Measurements from ENCODE around the gene ERGIC1.

Gene ERGIC1

GRCh38 chr5:172815631-172816030 lies 18.4 kb upstream of the ERGIC1 start:
- Histone ChIP-seq H3K27ac (ENCODE audit: low read depth, low read length) (no peak overlapping the region), H4K20me1 (ENCODE audit: control insufficient read depth, insufficient read depth, low read depth, low read length) (no peaks in the 10 kb centered on the region), H3K79me2 (ENCODE audit: control insufficient read depth, low read length) (no peaks in the 10 kb centered on the region), H3K4me1 (ENCODE audit: control insufficient read depth, low read length) (no peaks in the 10 kb centered on the region), H3K27me3 (ENCODE audit: control insufficient read depth, low read length) (peaks cover 7% of the 10 kb centered on the region; the same call in 1 of the 2 replicates), H3K4me2 (ENCODE audit: low read length) (no peak overlapping the region), H3K9me2 (replicated peaks; ENCODE audit: control insufficient read depth, low read length) (no peaks in the 10 kb centered on the region), H3K36me3 (ENCODE audit: control insufficient read depth, low read length) (no peaks in the 10 kb centered on the region), H3K4me3 (ENCODE audit: low read length) (no peak overlapping the region), H3K9me3 (ENCODE audit: control insufficient read depth, insufficient read depth, low read length) (no peaks in the 10 kb centered on the region), H3F3A (ENCODE audit: control insufficient read depth, insufficient read depth) (no peaks in the 10 kb centered on the region)
- TF ChIP-seq EZH2phosphoT487 (IDR thresholded peaks at IDR 0.05; ENCODE audit: borderline replicate concordance, low read length), result no peak
- TF ChIP-seq, protein P1, sequence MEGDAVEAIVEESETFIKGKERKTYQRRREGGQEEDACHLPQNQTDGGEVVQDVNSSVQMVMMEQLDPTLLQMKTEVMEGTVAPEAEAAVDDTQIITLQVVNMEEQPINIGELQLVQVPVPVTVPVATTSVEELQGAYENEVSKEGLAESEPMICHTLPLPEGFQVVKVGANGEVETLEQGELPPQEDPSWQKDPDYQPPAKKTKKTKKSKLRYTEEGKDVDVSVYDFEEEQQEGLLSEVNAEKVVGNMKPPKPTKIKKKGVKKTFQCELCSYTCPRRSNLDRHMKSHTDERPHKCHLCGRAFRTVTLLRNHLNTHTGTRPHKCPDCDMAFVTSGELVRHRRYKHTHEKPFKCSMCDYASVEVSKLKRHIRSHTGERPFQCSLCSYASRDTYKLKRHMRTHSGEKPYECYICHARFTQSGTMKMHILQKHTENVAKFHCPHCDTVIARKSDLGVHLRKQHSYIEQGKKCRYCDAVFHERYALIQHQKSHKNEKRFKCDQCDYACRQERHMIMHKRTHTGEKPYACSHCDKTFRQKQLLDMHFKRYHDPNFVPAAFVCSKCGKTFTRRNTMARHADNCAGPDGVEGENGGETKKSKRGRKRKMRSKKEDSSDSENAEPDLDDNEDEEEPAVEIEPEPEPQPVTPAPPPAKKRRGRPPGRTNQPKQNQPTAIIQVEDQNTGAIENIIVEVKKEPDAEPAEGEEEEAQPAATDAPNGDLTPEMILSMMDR (IDR thresholded peaks at IDR 0.05; ENCODE audit: low read depth, low read length, poor library complexity, severe bottlenecking), result no peak

GRCh38 chr5:172816925-172817562 lies 17.0 kb upstream of the ERGIC1 start:
- Histone ChIP-seq H3K4me2 (ENCODE audit: low read length) (no peak overlapping the region), H3K9me2 (replicated peaks; ENCODE audit: control insufficient read depth, low read length) (no peaks in the 10 kb centered on the region), H4K20me1 (ENCODE audit: control insufficient read depth, insufficient read depth, low read depth, low read length) (no peaks in the 10 kb centered on the region), H3K36me3 (ENCODE audit: control insufficient read depth, low read length) (no peaks in the 10 kb centered on the region), H3K4me1 (ENCODE audit: control insufficient read depth, low read length) (no peaks in the 10 kb centered on the region), H3K4me3 (ENCODE audit: low read length) (no peak overlapping the region), H3F3A (ENCODE audit: control insufficient read depth, insufficient read depth) (no peaks in the 10 kb centered on the region), H3K27me3 (ENCODE audit: control insufficient read depth, low read length) (peaks cover 7% of the 10 kb centered on the region; the same call in 1 of the 2 replicates), H3K9me3 (ENCODE audit: control insufficient read depth, insufficient read depth, low read length) (no peaks in the 10 kb centered on the region), H3K79me2 (ENCODE audit: control insufficient read depth, low read length) (no peaks in the 10 kb centered on the region), H3K27ac (ENCODE audit: low read depth, low read length) (no peak overlapping the region)
- TF ChIP-seq, protein P1 (IDR thresholded peaks at IDR 0.05; ENCODE audit: low read depth, low read length, poor library complexity, severe bottlenecking), result no peak
- no peak for TF ChIP-seq EZH2phosphoT487 (IDR thresholded peaks at IDR 0.05; ENCODE audit: borderline replicate concordance, low read length)

DNA sequence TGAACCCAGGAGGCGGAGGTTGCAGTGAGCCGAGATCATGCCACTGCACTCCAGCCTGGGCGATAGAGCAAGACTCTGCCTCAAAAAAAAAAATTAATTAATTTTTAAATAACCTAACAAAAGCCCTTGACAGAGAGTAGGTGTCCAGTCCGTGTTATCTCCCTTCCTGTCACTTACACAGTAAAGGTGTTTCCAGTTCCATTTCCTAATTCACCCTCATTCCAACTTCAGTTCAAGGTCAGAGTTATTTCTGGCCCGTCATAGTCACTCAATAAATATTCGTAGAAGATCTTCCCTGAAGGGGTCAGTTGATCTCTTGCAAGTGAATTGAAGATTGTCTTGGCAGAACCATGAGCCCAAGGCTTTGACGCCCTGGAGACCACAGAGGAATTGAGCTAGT lies 16.4 kb upstream of the ERGIC1 start:
- H3F3A ChIP-seq (ENCODE audit: control insufficient read depth, insufficient read depth), result no peaks in the 10 kb centered on the region
- H4K20me1 ChIP-seq (ENCODE audit: control insufficient read depth, insufficient read depth, low read depth, low read length), result no peaks in the 10 kb centered on the region
- no peaks in the 10 kb centered on the region for H3K4me1 ChIP-seq (ENCODE audit: control insufficient read depth, low read length)
- peaks cover 7% of the 10 kb centered on the region; the same call in 1 of the 2 replicates for H3K27me3 ChIP-seq (ENCODE audit: control insufficient read depth, low read length)
- H3K27ac ChIP-seq (ENCODE audit: low read depth, low read length), result no peak overlapping the region
- no peaks in the 10 kb centered on the region for H3K9me2 ChIP-seq (replicated peaks; ENCODE audit: control insufficient read depth, low read length)
- no peaks in the 10 kb centered on the region for H3K79me2 ChIP-seq (ENCODE audit: control insufficient read depth, low read length)
- H3K4me3 ChIP-seq (ENCODE audit: low read length), result no peak overlapping the region
- no peak overlapping the region for H3K4me2 ChIP-seq (ENCODE audit: low read length)
- H3K36me3 ChIP-seq (ENCODE audit: control insufficient read depth, low read length), result no peaks in the 10 kb centered on the region
- H3K9me3 ChIP-seq (ENCODE audit: control insufficient read depth, insufficient read depth, low read length), result no peaks in the 10 kb centered on the region
- TF ChIP-seq, protein P1 (IDR thresholded peaks at IDR 0.05; ENCODE audit: low read depth, low read length, poor library complexity, severe bottlenecking), result no peak
- TF ChIP-seq EZH2phosphoT487 (IDR thresholded peaks at IDR 0.05; ENCODE audit: borderline replicate concordance, low read length), result no peak
